KBM-7 (cell line): ENCODE results near the gene C20orf141.
"Not testable (repeated sequence)": the region's sequence is repeated elsewhere in the genome, so short reads cannot be mapped to it uniquely, and the experiment has no call there.

ENCODE experiments used
- DNase-seq: peaks from one replicate; pipeline ENCODE4 v3.0.0-alpha.2; 2015
- in situ Hi-C: fragments of 300-500 bp; cut with MboI; formaldehyde crosslinking; loops from 2 replicates; pipeline ENCODE4 v1.14.3; 2020; ENCODE audit warnings: low sequenced_read_pairs, low pct_unique_long_range_greater_than_20kb, mixed read lengths

The C20orf141 gene

GRCh38 chr20:2814587-2815051 is at the start of gene C20orf141:
Gene C20orf141 (plus strand): TSS chr20:2814987. CDS start chr20:2815185, 198 bp downstream.
- DNase-seq = peak; percentile 53
- in situ Hi-C loops = no loop called here

- in situ Hi-C loops = no loop called here
- no peak for DNase-seq
These were observed 46.8 kb upstream of the C20orf141 start for GRCh38 chr20:2767768-2768631.

GRCh38 chr20:2768632-2769015 is 46.2 kb upstream of the C20orf141 start:
- no peak for DNase-seq
- in situ Hi-C loops = no loop called here

- DNase-seq, in situ Hi-C loops: not testable (repeated sequence)
These were observed 44.7 kb upstream of the C20orf141 start for GRCh38 chr20:2770091-2770490.

GRCh38 chr20:2771631-2772080 is 43.1 kb upstream of the C20orf141 start:
- in situ Hi-C loops = no loop called here
- DNase-seq = peak; percentile 73

- in situ Hi-C loops = no loop called here
- DNase-seq = no peak
These were observed 41.0 kb upstream of the C20orf141 start for GRCh38 chr20:2773812-2774211.

- in situ Hi-C loops = no loop called here
- DNase-seq = no peak
These were observed 39.6 kb upstream of the C20orf141 start for GRCh38 chr20:2775139-2775538.

- in situ Hi-C loops = no loop called here
- no peak for DNase-seq
These were observed 36.0 kb upstream of the C20orf141 start for GRCh38 chr20:2778602-2779321.

- in situ Hi-C loops = no loop called here
- DNase-seq = peak; percentile 28
These were observed 33.8 kb upstream of the C20orf141 start for GRCh38 chr20:2780948-2781347.

GRCh38 chr20:2783908-2784566 is 30.8 kb upstream of the C20orf141 start:
- no peak for DNase-seq
- in situ Hi-C loops = no loop called here

- in situ Hi-C loops = no loop called here
- DNase-seq = no peak
These were observed 21.3 kb upstream of the C20orf141 start for GRCh38 chr20:2793471-2793870.

GRCh38 chr20:2794202-2794748 is 20.5 kb upstream of the C20orf141 start:
- in situ Hi-C loops = no loop called here
- no peak for DNase-seq

GRCh38 chr20:2794866-2795447 is 19.8 kb upstream of the C20orf141 start:
- in situ Hi-C loops = no loop called here
- DNase-seq = no peak

- in situ Hi-C loops = no loop called here
These were observed 19.3 kb upstream of the C20orf141 start for GRCh38 chr20:2795451-2795850.

GRCh38 chr20:2796011-2796660 is 18.7 kb upstream of the C20orf141 start:
- DNase-seq = no peak
- in situ Hi-C loops = no loop called here

More at GRCh38 chr20:2795451-2795850, 19.3 kb upstream of the C20orf141 start:
- DNase-seq = no peak

GRCh38 chr20:2797136-2797983 is 17.4 kb upstream of the C20orf141 start:
- in situ Hi-C loops = no loop called here
- DNase-seq = no peak

- in situ Hi-C loops = no loop called here
- no peak for DNase-seq
These were observed 16.5 kb upstream of the C20orf141 start for GRCh38 chr20:2798095-2798805.
